Skeletal muscle satellite cell (primary cell): ENCODE results near the gene SLC22A25.
"Not testable (repeated sequence)": the region's sequence is repeated elsewhere in the genome, so short reads cannot be mapped to it uniquely, and the experiment has no call there.

Source experiments
- H3K27me3 ChIP-seq: 2 replicates; pipeline ENCODE4 v1.7.0; 2013; ENCODE audit warnings: low read length; ENCODE audit not compliant: control insufficient read depth, insufficient read depth
- H3K36me3 ChIP-seq: 2 replicates; pipeline ENCODE4 v1.7.0; 2013; ENCODE audit warnings: mild to moderate bottlenecking, control low read depth, low read length; ENCODE audit not compliant: insufficient read depth
- H3K4me1 ChIP-seq: 2 replicates; pipeline ENCODE4 v1.7.0; 2013; ENCODE audit warnings: low read length; ENCODE audit not compliant: control insufficient read depth, insufficient read depth
- H3K4me2 ChIP-seq: 2 replicates; pipeline ENCODE4 v1.7.0; 2013; ENCODE audit warnings: mild to moderate bottlenecking, low read length
- H3K4me3 ChIP-seq: 2 replicates; pipeline ENCODE4 v1.7.0; 2013; ENCODE audit warnings: low read length
- H3K9ac ChIP-seq: 2 replicates; pipeline ENCODE4 v1.7.0; 2013; ENCODE audit warnings: mild to moderate bottlenecking, low read depth, low read length, moderate library complexity
- H3K9me3 ChIP-seq: replicated peaks from 2 replicates; pipeline ENCODE4 v1.7.0; 2013; ENCODE audit warnings: mild to moderate bottlenecking, control low read depth, low read length

The SLC22A25 gene

DNA sequence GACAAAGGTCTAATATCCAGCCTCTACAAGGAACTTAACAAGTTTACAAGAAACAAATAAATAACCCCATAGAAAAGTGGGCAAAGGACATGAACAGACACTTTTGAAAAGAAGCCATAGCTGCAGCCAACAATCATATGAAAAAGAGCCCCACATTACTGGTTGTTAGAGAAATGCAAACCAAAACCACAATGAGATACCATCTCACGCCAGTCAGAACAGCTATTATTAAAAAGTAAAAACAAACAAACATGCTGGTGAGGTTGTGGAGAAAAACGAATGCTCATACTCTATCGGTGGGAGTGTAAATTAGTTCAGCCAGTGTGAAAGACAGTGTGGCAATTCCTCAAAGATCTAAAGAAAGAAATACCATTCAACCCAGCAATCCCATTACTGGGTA lies 5.6 kb upstream of the SLC22A25 start:
- Histone ChIP-seq H3K9me3 (no peaks in the 10 kb centered on the region), H3K4me3 (no peak overlapping the region), H3K9ac (no peak overlapping the region), H3K27me3 (no peaks in the 10 kb centered on the region), H3K36me3 (no peaks in the 10 kb centered on the region), H3K4me1 (no peaks in the 10 kb centered on the region), H3K4me2 (no peak overlapping the region)

DNA sequence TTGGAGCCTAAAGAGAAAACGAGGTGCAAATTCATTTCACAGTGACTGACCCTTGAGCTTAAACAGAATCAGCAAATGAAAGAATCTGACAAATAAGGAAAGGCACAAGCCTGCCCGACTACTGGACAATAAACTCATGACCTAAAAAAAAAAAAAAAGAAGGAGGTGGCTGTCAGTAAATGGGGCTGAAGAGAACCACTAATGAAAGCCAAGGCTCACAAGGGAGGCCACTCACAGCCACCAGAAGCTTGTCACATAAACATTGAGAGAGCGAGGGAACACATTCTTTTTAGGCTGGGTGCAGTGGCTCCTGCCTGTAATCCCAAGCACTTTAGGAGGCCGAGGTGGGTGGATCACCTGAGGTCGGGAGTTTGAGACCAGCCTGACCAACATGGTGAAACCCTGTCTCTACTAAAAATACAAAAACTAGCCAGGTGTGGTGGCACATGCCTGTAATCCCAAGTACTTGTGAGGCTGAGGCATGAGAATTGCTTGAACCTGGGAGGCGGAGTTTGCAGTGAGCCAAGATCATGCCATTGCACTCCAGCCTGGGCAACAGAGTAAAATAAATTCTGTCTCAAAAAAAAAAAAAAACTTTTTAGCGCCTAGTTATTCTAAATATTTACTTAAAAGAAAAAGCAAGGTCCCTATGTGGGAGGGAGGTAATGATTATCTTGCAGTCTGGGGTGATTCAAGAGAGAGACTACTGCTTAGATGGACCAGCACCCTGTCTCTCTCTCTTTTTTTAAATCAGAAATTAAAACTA lies 4.0 kb upstream of the SLC22A25 start:
- not testable (repeated sequence) for H3K36me3 ChIP-seq, H3K4me2 ChIP-seq, H3K9me3 ChIP-seq, H3K27me3 ChIP-seq, H3K4me3 ChIP-seq, H3K4me1 ChIP-seq, H3K9ac ChIP-seq

DNA sequence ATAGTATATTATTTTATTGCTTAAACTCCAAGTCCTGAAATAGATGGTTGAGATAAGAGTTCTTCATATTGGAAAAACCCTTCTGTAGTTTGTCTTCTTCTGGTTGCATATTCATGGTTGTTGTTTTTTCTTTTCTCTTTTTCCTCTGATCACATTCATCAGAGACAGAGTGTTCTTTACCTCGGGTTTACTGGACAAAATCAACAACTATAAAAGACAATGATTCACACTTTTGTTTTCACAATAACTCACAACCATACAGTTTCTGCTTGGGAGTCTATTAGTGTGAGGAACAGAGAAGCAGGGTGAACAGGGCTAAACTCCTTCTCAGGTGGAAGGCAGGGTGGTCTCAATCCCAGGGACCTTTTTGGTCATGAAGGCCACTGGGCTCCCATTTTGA lies 2.6 kb upstream of the SLC22A25 start:
- Histone ChIP-seq H3K27me3 (no peaks in the 10 kb centered on the region), H3K4me2 (no peak overlapping the region), H3K9me3 (no peaks in the 10 kb centered on the region), H3K4me3 (no peak overlapping the region), H3K36me3 (no peaks in the 10 kb centered on the region), H3K4me1 (no peaks in the 10 kb centered on the region), H3K9ac (no peak overlapping the region)

DNA sequence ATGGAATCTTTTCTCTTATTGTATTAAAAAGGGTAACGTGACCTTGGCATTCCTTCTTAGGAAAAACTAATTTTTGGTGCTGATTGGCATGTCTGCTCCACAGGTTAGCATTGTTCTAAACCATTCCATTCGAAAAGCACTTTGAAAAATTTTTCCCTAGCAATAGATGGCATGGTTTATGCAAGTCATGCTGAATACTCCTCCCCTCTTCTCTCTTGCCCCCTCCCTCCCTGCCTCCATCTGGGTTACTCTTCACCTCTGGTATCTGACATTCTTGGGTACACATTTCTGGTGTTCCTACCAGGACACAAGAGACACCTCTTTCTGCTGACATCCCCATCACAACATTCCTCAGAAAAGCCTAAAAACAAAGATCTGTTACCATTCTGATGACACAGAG lies 1.5 kb upstream of the SLC22A25 start:
- Histone ChIP-seq H3K9ac (no peak overlapping the region), H3K4me3 (no peak overlapping the region), H3K9me3 (no peaks in the 10 kb centered on the region), H3K4me2 (no peak overlapping the region), H3K36me3 (no peaks in the 10 kb centered on the region), H3K27me3 (no peaks in the 10 kb centered on the region), H3K4me1 (no peaks in the 10 kb centered on the region)

DNA sequence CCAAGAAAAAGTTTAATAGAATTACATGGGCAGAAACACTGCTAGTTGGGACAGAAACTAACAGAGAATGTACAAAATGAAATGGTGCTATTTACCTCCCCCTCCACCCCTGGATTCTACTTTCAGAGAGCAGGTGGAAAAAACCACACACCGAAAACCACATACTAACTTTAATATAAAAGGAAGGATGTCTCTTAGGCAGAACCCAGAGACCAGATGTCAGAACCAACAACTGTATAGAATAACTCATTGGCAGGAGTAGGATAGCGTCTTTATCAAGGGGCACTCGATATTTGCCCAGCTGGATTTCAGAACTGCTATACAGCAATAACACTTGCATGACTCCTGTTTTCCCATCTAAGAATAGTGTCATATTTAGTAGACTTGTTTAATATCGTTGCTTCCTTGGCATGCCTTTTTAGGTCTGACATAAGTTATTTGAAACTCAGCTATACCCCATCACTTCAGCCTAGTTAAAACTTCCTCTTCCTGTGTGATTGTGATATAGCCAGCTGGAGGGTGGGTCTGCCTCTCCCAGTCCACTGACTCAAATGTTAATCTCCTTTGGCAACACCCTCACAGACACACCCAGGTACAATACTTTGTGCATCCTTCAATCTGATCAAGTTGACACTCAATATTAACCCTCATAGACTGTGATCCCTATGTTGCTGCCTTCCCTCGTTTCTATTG lies 1.2 kb downstream of the SLC22A25 start:
- Histone ChIP-seq H3K36me3 (no peaks in the 10 kb centered on the region), H3K4me1 (no peaks in the 10 kb centered on the region), H3K4me2 (no peak overlapping the region), H3K9me3 (no peaks in the 10 kb centered on the region), H3K9ac (no peak overlapping the region), H3K27me3 (no peaks in the 10 kb centered on the region), H3K4me3 (no peak overlapping the region)

DNA sequence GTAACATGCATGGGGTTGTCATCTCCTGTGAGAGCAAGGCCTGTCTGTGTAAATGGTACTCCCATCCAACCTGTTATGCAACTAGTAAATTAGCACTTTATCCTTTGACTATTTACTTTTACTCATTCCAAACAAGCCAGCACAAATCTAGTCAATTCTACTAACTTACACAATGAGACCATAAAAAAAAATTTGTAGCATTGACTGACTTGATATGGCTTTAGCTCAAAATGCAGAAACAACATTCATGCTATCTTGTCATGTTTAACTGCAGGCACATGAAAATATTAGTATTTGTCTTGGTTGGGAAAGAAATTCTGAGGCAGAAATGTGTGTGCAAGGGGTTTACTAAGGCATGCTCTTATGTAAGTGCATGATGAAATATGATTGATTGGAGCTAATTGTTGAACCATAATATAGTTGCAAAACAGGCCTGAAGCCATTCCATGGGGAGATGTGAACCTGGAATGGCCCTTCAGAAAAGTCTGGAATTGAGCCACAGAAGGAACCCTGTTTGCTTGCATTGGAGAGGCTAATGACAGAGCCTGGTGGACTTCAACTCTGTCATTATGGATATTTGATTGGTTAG lies 2.5 kb downstream of the SLC22A25 start:
- H3K27me3 ChIP-seq = no peaks in the 10 kb centered on the region

DNA sequence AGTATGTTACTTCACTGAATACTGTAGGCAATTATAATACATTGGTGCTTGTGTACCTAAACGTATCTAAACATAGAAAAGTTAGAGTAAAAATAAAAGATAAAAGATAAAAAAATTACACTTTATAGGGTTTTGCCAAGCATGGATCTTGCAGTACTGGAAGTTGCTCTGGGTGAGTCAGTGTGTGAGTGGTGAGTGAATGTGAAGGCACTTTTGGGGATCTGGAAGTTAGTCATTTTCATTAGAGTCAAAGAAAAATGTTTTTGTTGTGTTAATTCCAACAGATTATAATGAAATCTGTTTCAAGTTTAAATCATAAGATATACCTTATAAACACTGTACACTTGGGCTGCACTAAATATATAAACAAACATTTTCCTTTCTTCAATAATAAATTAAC lies 3.3 kb downstream of the SLC22A25 start:
- no peaks in the 10 kb centered on the region for H3K9me3 ChIP-seq
- no peak overlapping the region for H3K4me2 ChIP-seq
- no peak overlapping the region for H3K4me3 ChIP-seq
- H3K4me1 ChIP-seq = no peaks in the 10 kb centered on the region
- H3K27me3 ChIP-seq = no peaks in the 10 kb centered on the region
- H3K9ac ChIP-seq = no peak overlapping the region
- no peaks in the 10 kb centered on the region for H3K36me3 ChIP-seq

More for the DNA sequence above, 2.5 kb downstream of the SLC22A25 start:
- Histone ChIP-seq H3K4me2 (no peak overlapping the region), H3K4me1 (no peaks in the 10 kb centered on the region), H3K9me3 (no peaks in the 10 kb centered on the region), H3K36me3 (no peaks in the 10 kb centered on the region), H3K4me3 (no peak overlapping the region), H3K9ac (no peak overlapping the region)

DNA sequence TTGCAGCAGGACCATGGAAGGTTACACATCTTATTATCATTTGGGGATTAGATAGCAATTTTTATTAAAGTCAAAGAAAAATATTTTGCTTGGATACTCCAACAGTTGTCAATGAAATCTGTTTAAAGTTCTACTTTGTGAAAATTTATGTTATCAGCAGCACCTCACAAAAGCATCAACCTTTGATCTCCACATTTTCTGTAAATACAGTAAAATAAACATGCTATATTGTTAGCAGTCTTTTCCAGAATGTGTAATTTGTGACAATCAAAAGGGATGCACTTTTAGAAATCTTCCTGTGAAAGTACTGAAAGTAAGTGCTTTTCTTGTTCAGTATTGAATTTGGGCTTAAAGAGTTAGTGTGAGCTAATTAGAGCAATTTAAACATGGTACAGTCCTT lies 4.1 kb downstream of the SLC22A25 start:
- Histone ChIP-seq H3K9ac (no peak overlapping the region), H3K4me3 (no peak overlapping the region), H3K9me3 (no peaks in the 10 kb centered on the region), H3K27me3 (no peaks in the 10 kb centered on the region), H3K4me1 (no peaks in the 10 kb centered on the region), H3K36me3 (no peaks in the 10 kb centered on the region), H3K4me2 (no peak overlapping the region)

DNA sequence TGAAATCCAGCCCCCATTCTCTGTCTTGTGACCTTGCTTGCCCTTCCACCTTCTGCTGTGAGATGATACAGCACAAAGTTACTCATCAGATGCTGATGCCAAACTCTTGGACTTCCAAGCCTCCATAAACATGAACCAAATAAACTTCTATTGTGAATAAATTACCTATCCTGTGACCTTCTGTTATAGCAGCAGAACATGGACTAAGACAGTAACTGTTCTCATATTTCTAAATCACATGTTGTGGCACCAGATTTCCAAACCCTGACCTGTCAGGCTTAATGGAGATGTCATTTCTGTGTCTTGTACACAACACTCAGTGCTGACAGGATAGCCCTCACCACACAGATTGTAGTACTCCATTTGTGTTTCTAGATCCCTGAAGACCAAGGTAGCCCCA lies 6.0 kb downstream of the SLC22A25 start:
- Histone ChIP-seq H3K36me3 (no peaks in the 10 kb centered on the region), H3K4me3 (no peak overlapping the region), H3K9ac (no peak overlapping the region), H3K9me3 (no peaks in the 10 kb centered on the region), H3K4me2 (no peak overlapping the region), H3K27me3 (no peaks in the 10 kb centered on the region), H3K4me1 (no peaks in the 10 kb centered on the region)

DNA sequence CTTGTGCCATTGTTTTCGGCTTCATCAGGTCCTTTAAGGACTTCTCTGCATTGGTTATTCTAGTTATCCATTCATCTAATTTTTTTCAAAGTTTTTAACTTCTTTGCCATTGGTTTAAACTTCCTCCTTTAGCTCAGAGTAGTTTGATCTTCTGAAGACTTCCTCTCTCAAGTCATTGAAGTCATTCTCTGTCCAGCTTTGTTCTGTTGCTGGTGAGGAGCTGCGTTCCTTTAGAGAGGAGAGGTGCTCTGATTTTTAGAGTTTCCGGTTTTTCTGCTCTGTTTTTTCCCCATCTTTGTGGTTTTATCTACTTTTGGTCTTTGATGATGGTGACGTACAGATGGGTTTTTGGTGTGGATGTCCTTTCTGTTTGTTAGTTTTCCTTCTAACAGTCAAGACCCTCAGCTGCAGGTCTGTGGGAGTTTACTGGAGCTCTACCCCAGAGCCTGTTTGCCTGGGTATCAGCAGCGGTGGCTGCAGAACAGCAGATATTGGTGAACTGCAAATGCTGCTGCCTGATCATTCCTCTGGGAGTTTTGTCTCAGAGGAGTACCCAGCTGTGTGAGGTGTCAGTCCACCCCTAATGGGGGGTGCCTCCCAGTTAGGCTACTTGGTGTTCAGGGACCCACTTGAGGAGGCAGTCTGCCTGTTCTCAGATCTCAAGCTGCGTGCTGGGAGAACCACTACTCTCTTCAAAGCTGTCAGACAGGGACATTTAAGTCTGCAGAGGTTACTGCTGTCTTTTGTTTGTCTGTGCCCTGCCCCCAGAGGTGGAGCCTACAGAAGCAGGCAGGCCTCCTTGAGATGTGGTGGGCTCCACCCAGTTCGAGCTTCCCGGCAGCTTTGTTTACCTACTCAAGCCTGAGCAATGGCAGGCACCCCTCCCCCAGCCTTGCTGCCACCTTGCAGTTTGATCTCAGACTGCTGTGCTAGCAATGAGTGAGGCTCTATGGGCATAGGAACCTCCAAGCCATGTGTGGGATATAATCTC lies 7.6 kb downstream of the SLC22A25 start:
- not testable (repeated sequence) for H3K36me3 ChIP-seq, H3K4me2 ChIP-seq, H3K9me3 ChIP-seq, H3K27me3 ChIP-seq, H3K4me1 ChIP-seq, H3K4me3 ChIP-seq, H3K9ac ChIP-seq

DNA sequence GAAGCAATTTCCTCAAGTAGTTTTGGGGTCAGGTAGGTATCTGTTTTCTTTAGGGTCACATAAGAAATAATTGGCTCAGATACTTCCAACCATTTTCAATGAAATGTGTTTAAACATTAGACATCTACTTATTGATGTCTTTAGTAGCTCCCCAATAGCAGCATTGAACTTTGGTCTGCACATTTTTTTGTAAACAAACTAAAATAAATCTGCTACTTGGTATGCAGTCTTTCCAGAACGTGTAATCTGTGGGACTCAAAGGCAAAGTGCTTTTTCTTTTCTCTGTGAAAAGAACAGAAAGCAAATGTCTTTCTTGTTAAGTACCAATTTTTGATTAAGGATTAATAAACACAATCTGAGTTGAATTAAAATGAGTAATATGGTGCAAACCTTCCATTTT lies 13.6 kb downstream of the SLC22A25 start:
- H3K27me3 ChIP-seq = no peaks in the 10 kb centered on the region
- H3K9me3 ChIP-seq = no peaks in the 10 kb centered on the region
- no peak overlapping the region for H3K4me3 ChIP-seq
- no peaks in the 10 kb centered on the region for H3K36me3 ChIP-seq
- H3K4me1 ChIP-seq = no peaks in the 10 kb centered on the region
- no peak overlapping the region for H3K4me2 ChIP-seq
- no peak overlapping the region for H3K9ac ChIP-seq
